ACHN (cell line): Measurements from ENCODE around the gene AEBP1.

ENCODE experiments used
- DNase-seq: peaks from one replicate; pipeline ENCODE4 v3.0.0-alpha.2; 2015
- in situ Hi-C: cut with HindIII; loops from 2 replicates; pipeline ENCODE4 v1.10.0; 2017; ENCODE audit warnings: low sequenced_read_pairs, low pct_ligation_motif_present, low pct_unique_long_range_greater_than_20kb

The AEBP1 gene

GRCh38 chr7:44103923-44104859 is at the start of gene AEBP1:
Gene AEBP1 (plus strand): TSS chr7:44104345. CDS start chr7:44104666, 321 bp downstream.
- in situ Hi-C loops: no loop called here

DNA sequence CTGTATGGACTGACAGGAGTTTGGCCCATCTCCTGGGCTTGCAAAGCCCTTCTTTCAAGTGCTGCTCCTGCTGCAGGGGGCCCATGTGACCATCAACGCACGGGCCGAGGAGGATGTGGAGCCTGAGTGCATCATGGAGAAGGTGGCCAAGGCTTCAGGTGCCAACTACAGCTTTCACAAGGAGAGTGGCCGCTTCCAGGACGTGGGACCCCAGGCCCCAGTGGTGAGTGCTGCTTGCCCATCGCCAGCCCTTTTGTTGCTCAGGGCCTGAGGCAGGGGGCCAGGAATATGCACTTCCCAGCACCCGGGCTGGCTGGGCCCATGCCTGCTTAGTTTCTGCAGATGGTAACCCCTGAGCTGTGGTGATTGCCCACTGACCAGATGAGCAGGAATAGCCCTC is 47.5 kb upstream of the AEBP1 start:
- in situ Hi-C loops: no loop called here
- no peak for DNase-seq

More at GRCh38 chr7:44103923-44104859, at the start of gene AEBP1:
- no peak for DNase-seq

- DNase-seq: no peak
- in situ Hi-C loops: no loop called here
Measured at GRCh38 chr7:44057181-44057848, 46.8 kb upstream of the AEBP1 start.

- no peak for DNase-seq
- in situ Hi-C loops: no loop called here
Measured at GRCh38 chr7:44057849-44058758, 46.0 kb upstream of the AEBP1 start.

GRCh38 chr7:44058759-44059218 is 45.4 kb upstream of the AEBP1 start:
- in situ Hi-C loops: no loop called here
- no peak for DNase-seq

DNA sequence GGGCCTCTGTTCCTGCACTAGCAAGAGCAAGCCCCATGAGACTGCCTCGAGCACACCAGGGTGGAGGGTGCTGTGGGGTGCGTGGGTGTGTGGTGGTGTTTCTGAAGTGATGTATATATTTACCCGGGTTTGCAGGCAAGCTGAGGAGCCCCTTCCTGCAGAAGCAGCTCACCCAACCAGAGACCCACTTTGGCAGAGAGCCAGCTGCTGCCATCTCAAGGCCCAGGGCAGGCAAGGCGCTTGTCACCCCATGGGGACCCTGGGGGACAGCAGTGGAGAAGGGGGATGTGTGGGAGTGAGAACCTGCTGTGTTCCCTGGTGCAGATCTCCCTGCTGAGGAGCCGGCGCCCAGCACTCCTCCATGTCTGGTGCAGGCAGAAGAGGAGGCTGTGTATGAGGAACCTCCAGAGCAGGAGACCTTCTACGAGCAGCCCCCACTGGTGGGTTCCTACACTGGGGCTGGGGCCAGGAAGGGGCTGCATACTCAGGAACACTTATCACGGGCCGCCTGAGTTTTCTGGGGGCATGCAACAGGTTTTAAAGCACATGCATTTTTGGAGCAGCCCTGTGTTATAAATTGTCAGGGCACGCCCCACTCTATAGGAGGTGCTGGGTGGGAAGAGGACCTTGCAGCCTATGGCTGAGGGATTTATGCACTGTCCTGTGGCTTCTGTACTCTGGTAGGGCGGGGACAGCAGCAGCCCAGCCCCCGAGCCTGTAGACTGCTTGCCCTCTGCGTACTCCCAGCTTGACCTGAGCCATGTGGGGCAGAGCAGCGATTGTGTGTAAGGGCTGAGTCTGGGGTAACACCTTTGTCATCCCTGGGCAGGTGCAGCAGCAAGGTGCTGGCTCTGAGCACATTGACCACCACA is 44.7 kb upstream of the AEBP1 start:
- DNase-seq: no peak
- in situ Hi-C loops: no loop called here

DNA sequence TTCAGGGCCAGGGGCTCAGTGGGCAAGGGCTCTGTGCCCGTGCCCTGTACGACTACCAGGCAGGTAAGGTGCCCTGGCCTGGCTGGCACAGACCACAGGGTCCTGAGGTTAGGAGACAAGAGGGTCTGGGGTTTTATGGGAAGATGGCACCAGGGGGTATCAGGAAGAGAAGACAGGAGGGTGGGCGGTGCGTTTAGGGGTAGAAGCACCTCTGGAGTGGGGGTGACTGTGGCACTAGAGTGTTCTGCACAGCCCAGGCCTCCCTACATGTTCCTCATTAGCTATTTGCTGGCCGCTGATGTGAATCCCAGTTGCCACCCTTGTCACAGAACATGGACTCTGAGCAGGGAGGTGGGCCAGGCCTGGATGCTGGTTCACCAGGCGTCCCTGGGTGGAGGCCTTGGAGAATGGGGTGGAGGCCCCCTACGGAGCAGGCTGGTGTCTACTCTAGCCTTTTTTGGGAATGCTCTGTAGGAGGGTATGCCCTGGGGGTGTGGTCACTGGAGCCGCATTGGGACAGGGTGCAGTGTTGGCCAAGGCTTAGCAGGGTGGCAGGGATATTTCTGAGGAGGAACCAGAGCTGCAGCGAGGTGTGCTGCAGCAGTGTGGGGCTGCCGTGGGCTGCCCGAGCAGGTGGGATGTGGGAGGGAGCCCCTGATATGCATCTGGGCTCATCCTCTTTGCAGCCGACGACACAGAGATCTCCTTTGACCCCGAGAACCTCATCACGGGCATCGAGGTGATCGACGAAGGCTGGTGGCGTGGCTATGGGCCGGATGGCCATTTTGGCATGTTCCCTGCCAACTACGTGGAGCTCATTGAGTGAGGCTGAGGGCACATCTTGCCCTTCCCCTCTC is 43.8 kb upstream of the AEBP1 start:
- in situ Hi-C loops: no loop called here
- no peak for DNase-seq

- in situ Hi-C loops: no loop called here
- DNase-seq: no peak
Measured at GRCh38 chr7:44060948-44061644, 43.0 kb upstream of the AEBP1 start.

GRCh38 chr7:44061645-44062179 is 42.4 kb upstream of the AEBP1 start:
- no peak for DNase-seq
- in situ Hi-C loops: no loop called here

- DNase-seq: no peak
- in situ Hi-C loops: no loop called here
Measured at GRCh38 chr7:44062180-44062902, 41.8 kb upstream of the AEBP1 start.

DNA sequence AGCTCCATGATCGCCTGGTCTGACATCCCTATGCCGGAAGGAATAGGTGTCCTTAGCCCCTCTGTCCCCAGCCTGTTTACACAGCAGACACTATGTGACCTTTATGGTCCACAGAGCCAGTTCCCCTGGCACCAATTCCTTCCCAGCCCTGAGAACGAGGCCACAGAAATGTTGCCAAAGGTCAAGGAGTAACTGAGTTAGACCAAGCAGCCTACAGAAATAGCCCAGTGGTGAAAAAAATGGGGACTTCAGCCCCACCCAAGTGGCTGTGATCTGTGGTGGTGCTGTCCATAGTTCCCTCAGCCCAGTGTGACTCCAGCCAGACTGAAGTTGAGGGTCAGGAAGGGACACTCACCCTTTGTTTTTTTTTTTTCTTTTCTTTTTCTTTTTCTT is 41.2 kb upstream of the AEBP1 start:
- no peak for DNase-seq
- in situ Hi-C loops: no loop called here

- in situ Hi-C loops: no loop called here
- no peak for DNase-seq
Measured at GRCh38 chr7:44063547-44063893, 40.6 kb upstream of the AEBP1 start.

GRCh38 chr7:44063894-44064651 is 40.1 kb upstream of the AEBP1 start:
- no peak for DNase-seq
- in situ Hi-C loops: no loop called here

GRCh38 chr7:44064791-44065430 is 39.2 kb upstream of the AEBP1 start:
- no peak for DNase-seq
- in situ Hi-C loops: no loop called here
